NB4 (cell line): Measurements from ENCODE around the gene OR7A17.

Source experiments
- MYC ChIP-seq: IDR thresholded peaks from 2 replicates; pipeline ENCODE4 v1.6.1; 2011; ENCODE audit warnings: low read depth, low read length
- POLR2A ChIP-seq: IDR thresholded peaks from 2 replicates; pipeline ENCODE4 v1.6.1; 2011; ENCODE audit warnings: mild to moderate bottlenecking; ENCODE audit not compliant: insufficient read length; ENCODE audit errors: extremely low read depth
- TF ChIP-seq, protein P1 (sequence below): IDR thresholded peaks from 2 replicates; pipeline ENCODE4 v1.6.1; 2011; ENCODE audit warnings: low read depth, low read length

DNA sequence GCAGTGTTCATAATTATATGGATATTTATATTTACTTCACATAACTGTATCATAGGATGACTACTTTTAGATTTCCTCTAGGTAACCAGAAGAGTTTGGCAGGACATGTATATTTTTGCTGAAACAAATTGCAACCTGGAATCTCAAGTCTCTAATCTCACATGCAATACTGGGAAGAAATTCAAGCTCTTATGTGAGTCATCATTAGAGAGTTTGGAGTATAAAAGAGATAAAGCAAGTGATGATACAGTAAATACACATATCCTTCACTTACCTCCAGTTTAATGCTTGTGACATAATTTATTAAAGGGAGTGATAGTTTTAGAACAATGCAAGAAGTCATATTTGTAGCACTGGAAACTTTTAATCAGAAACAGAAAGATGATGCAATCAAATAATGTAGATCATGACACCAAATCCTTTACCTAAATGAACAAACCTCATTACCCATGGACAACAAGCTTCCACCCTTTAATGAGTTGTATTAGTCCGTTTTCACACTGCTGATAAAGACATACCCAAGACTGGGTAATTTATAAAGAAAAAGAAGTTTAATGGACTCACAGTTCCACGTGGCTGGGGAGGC, 15.8 kb upstream of the OR7A17 start:
- TF ChIP-seq POLR2A, result no peak
- no peak for TF ChIP-seq MYC
- TF ChIP-seq, protein P1, sequence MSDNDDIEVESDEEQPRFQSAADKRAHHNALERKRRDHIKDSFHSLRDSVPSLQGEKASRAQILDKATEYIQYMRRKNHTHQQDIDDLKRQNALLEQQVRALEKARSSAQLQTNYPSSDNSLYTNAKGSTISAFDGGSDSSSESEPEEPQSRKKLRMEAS, result no peak
